MM.1S (cell line): ENCODE measurements around the gene SEMA3C.

Source experiments
- DNase-seq: peaks from one replicate; pipeline ENCODE4 v3.0.0-alpha.2; 2015
- H2AFZ ChIP-seq: fragments of 300-600 bp; sonication (generic); 2 replicates; pipeline ENCODE4 v1.6.0; 2016; ENCODE audit warnings: antibody characterized with exemption, low read length
- H3F3A ChIP-seq: fragments of 300-600 bp; sonication (generic); 2 replicates; pipeline ENCODE4 v1.6.1; 2016; ENCODE audit warnings: mild to moderate bottlenecking, antibody characterized with exemption, low read length, moderate library complexity, mixed read lengths; ENCODE audit not compliant: insufficient read depth
- H3K27ac ChIP-seq: fragments of 300-600 bp; sonication (generic); 2 replicates; pipeline ENCODE4 v1.5.1; 2016; ENCODE audit warnings: mild to moderate bottlenecking, low read length
- H3K27me3 ChIP-seq: fragments of 300-600 bp; sonication (generic); replicated peaks from 2 replicates; pipeline ENCODE4 v1.6.0; 2016; ENCODE audit warnings: low read length; ENCODE audit not compliant: insufficient read depth
- H3K36me3 ChIP-seq: fragments of 300-600 bp; sonication (generic); replicated peaks from 2 replicates; pipeline ENCODE4 v1.6.1; 2016; ENCODE audit warnings: mild to moderate bottlenecking, low read length, mixed read lengths; ENCODE audit not compliant: insufficient read depth
- H3K4me1 ChIP-seq: fragments of 300-600 bp; sonication (generic); 2 replicates; pipeline ENCODE4 v1.6.1; 2016; ENCODE audit warnings: low read length, mixed read lengths
- H3K4me2 ChIP-seq: fragments of 300-600 bp; sonication (generic); 2 replicates; pipeline ENCODE4 v1.6.0; 2016; ENCODE audit warnings: low read depth, low read length
- H3K4me3 ChIP-seq: fragments of 300-600 bp; sonication (generic); 2 replicates; pipeline ENCODE4 v1.5.1; 2016; ENCODE audit warnings: low read length, mixed read lengths
- H3K79me2 ChIP-seq: fragments of 300-600 bp; sonication (generic); 2 replicates; pipeline ENCODE4 v1.6.1; 2016; ENCODE audit warnings: mixed run types, low read length, mixed read lengths
- H3K9ac ChIP-seq: fragments of 300-600 bp; sonication (generic); 2 replicates; pipeline ENCODE4 v1.6.1; 2016; ENCODE audit warnings: low read length, mixed read lengths
- H3K9me2 ChIP-seq: fragments of 300-600 bp; sonication (generic); replicated peaks from 2 replicates; pipeline ENCODE4 v1.6.1; 2016; ENCODE audit warnings: mild to moderate bottlenecking, low read length, mixed read lengths; ENCODE audit not compliant: insufficient read depth
- H3K9me3 ChIP-seq: fragments of 300-600 bp; sonication (generic); replicated peaks from 2 replicates; pipeline ENCODE4 v1.6.1; 2016; ENCODE audit warnings: mild to moderate bottlenecking, low read length, mixed read lengths; ENCODE audit not compliant: insufficient read depth
- H4K20me1 ChIP-seq: fragments of 300-600 bp; sonication (generic); 2 replicates; pipeline ENCODE4 v1.6.1; 2016; ENCODE audit warnings: mild to moderate bottlenecking, low read length, moderate library complexity, mixed read lengths; ENCODE audit not compliant: insufficient read depth
- EZH2 ChIP-seq: fragments of 300-600 bp; sonication (generic); optimal IDR thresholded peaks from 2 replicates; pipeline ENCODE3; 2017; ENCODE audit warnings: low read depth, mild to moderate bottlenecking, antibody characterized with exemption, low read length, mixed read lengths
- EZH2phosphoT487 ChIP-seq: fragments of 300-600 bp; sonication (generic); IDR thresholded peaks from 2 replicates; pipeline ENCODE4 v1.6.1; 2018; ENCODE audit warnings: antibody characterized with exemption, low read length
- TF ChIP-seq, protein P1 (sequence below): fragments of 300-600 bp; sonication (generic); IDR thresholded peaks from 2 replicates; pipeline ENCODE4 v1.5.1; 2016; ENCODE audit warnings: antibody characterized with exemption, low read length, mixed read lengths

The SEMA3C gene

DNA sequence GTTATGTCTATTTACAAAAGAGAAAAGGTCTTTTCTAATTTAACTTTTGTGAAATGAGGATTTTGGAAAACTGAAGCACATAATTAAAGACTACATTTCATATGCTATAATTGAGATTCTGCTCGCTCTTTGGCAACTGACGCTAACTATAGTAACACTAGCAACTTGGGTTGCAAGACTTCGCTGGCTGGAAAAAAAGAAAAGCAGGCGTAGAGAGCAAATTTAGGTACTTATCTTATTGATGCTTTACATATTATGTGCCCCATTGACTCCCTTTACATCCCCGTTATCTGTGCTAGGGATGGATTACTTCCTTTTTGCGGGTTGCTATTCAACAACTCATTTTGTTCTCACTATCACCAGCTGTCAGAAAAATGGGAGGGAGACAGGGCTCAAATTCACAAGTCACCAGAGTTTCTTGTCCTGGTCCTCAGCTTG is 10.5 kb downstream of the SEMA3C start:
- Histone ChIP-seq H3K9me2 (no peaks in the 10 kb centered on the region), H3K4me1 (peaks cover 6% of the 10 kb centered on the region), H3F3A (no peaks in the 10 kb centered on the region), H3K4me3 (no peak overlapping the region), H3K27me3 (no peaks in the 10 kb centered on the region), H3K9me3 (no peaks in the 10 kb centered on the region), H2AFZ (no peak overlapping the region), H3K27ac (no peak overlapping the region), H3K9ac (no peak overlapping the region), H3K4me2 (no peak overlapping the region), H3K36me3 (no peaks in the 10 kb centered on the region), H3K79me2 (no peaks in the 10 kb centered on the region), H4K20me1 (no peaks in the 10 kb centered on the region)
- DNase-seq: no peak
- TF ChIP-seq EZH2phosphoT487 (no peak), EZH2 (no peak)
- TF ChIP-seq, protein P1, sequence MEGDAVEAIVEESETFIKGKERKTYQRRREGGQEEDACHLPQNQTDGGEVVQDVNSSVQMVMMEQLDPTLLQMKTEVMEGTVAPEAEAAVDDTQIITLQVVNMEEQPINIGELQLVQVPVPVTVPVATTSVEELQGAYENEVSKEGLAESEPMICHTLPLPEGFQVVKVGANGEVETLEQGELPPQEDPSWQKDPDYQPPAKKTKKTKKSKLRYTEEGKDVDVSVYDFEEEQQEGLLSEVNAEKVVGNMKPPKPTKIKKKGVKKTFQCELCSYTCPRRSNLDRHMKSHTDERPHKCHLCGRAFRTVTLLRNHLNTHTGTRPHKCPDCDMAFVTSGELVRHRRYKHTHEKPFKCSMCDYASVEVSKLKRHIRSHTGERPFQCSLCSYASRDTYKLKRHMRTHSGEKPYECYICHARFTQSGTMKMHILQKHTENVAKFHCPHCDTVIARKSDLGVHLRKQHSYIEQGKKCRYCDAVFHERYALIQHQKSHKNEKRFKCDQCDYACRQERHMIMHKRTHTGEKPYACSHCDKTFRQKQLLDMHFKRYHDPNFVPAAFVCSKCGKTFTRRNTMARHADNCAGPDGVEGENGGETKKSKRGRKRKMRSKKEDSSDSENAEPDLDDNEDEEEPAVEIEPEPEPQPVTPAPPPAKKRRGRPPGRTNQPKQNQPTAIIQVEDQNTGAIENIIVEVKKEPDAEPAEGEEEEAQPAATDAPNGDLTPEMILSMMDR: no peak

DNA sequence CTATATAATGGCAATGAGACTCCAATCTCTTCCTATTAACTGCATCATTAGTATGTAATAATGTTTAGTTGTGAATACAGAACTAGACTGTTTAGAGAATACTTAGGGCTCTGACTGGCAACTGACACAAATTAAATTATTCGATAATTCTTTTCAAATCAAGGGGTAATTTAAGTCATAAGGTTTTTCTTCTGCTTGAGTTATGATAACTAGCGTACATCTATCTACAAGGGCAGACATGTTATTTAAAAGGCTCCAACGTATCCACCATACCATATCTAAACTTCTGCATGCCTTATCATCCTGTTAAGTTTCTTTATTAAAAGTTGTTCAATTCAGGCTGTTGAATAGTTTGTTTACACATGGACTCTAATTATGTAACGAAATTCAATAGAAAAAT is 11.2 kb downstream of the SEMA3C start:
- peaks cover 6% of the 10 kb centered on the region for H3K4me1 ChIP-seq
- H3K9ac ChIP-seq: no peak overlapping the region
- no peak overlapping the region for H3K4me2 ChIP-seq
- H3F3A ChIP-seq: no peaks in the 10 kb centered on the region
- no peaks in the 10 kb centered on the region for H3K9me3 ChIP-seq
- no peak for TF ChIP-seq EZH2phosphoT487
- no peak for TF ChIP-seq EZH2
- TF ChIP-seq, protein P1: no peak
- no peaks in the 10 kb centered on the region for H3K27me3 ChIP-seq
- H2AFZ ChIP-seq: no peak overlapping the region
- DNase-seq: no peak
- H3K79me2 ChIP-seq: no peaks in the 10 kb centered on the region
- H3K27ac ChIP-seq: no peak overlapping the region
- no peak overlapping the region for H3K4me3 ChIP-seq
- no peaks in the 10 kb centered on the region for H3K9me2 ChIP-seq
- H3K36me3 ChIP-seq: no peaks in the 10 kb centered on the region
- H4K20me1 ChIP-seq: no peaks in the 10 kb centered on the region

DNA sequence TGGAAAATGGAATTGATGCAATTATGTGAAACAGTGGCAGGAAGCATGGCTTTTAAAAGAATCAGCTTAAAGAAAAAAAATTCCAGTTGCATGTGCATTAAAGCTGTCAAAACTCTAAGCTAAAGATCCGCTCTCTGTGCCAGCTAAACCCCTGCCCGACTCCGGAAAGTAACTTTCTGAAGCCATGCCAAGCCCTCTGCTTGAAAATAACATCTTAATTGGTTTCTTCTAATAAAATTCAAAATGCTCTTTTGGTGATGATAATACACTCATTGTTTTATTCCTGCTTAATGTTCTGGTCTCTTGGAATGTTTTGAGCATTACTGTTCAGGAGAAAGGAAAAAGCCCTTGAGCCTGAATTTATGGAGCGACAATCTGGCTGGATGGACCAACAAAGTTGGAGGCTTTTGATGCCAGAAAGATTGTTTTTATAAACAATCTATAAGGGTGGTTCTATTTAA is 11.7 kb downstream of the SEMA3C start:
- Histone ChIP-seq H3F3A (no peaks in the 10 kb centered on the region), H3K27me3 (no peaks in the 10 kb centered on the region), H2AFZ (no peak overlapping the region), H3K27ac (no peak overlapping the region), H3K9me3 (no peaks in the 10 kb centered on the region), H3K79me2 (no peaks in the 10 kb centered on the region), H3K4me1 (peaks cover 6% of the 10 kb centered on the region), H3K9me2 (no peaks in the 10 kb centered on the region), H3K36me3 (no peaks in the 10 kb centered on the region), H3K9ac (no peak overlapping the region), H3K4me3 (no peak overlapping the region), H4K20me1 (no peaks in the 10 kb centered on the region), H3K4me2 (no peak overlapping the region)
- TF ChIP-seq, protein P1: no peak
- TF ChIP-seq EZH2phosphoT487 (no peak), EZH2 (no peak)
- no peak for DNase-seq
